Activated CD8-positive, alpha-beta memory T cell treated with anti-CD3 and anti-CD28 coated beads for 1 hour (primary cell): ENCODE measurements around the gene CSRP2.

Experiments used
- DNase-seq, 2 donors: peaks; one replicate each; pipeline ENCODE4 v3.0.0-alpha.2; 2020; ENCODE audit warnings: low read depth in 1 of 2; ENCODE audit errors: extremely low read depth in 1 of 2

Gene CSRP2

DNA sequence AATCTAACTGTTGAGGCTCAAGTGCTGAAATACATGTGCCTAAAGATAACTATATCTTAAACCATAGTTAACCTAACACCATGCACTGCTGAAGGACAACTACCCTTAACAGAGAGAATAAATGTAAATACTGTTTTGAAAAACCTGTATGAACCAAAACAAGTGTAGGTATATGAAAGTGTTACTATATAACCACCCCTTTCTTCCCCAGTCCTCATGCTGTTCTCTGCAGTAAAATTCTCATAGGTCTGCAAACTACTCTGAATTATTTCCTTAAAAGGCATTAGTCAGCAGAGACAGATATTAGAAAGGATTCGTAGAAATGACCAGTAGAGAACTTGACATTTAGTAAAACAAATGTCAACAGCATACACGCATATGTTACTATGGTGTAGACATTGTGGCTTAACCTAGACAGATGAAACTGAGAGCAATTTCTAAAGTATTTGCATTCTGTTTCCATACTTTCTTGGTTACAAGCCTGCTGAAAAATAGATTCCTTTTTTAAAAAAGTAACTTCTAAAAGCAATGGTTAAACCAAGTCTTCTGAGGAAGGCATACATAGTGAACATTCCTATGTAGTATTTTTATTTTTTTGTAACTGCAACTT, 13.9 kb downstream of the CSRP2 start:
- DNase-seq, result no peak

GRCh38 chr12:76863837-76864236, 15.0 kb downstream of the CSRP2 start:
- DNase-seq, result no peak

DNA sequence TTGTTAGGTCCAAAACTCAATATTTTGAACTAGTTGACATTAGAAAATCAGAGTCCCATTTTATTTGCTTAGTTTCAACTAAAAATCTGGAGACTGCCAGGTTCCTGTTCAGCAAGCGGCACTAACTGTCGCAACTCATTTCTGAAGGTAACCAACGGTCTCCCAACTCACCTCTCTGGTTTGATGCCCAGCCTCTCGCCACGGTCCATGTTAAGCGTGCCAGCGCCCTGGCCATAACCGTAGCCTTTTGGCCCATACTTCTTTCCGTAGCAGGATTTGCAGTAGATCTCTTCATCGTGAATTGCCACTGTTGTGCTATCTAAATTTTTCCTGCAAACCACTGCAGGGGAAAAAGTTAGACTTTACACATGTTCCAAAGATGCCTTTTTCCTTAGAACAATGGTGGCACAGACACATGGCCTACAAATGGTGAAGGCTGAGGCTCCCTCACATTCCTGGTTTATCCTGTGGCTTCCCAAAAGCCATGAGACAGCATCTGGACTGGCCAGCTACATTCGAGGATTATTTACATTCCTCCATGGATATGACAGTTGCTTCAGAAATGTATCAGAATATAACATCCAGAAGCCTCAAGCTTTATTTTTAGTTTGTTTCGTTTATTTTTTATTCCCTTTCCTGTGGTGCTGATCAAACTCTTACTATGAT, 15.7 kb downstream of the CSRP2 start:
- no peak for DNase-seq

DNA sequence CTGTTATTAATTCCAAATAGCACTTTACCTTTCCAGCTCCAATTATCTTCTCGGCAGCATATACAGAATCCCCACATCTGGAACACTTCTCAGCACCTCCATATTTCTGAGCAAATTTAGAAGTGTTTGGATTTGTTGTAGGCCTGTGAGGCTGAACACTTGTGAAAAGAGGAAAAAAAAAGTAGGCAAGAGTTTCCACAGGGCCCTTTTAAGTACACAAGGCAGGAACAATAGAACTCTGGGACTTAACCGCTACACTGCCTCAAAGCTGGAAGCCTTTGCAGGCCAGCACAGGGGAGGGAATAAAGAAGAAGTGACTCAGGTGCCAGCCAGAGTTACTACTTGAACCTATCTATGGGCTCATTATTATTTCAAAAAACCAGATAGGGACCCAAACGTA, 18.6 kb downstream of the CSRP2 start:
- DNase-seq, result no peak

DNA sequence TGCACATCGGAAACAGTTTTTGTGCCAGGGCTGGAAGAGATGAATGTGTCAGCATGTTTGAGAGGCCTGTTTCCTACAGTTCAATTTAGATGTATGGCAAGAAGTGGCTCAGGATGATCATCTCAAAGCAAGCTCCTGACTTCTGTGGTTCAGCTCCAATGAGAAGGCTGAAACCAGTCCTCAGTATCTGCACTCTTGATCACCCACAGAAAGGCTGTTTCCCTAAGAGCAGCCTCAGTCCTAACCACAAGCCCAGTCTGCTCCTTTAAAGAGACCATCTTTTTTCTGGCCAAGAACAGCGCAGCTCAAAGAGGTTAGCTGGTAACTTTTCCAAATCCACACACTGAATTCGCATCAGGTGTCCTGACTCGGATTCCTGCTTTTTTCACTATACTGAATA, 19.2 kb downstream of the CSRP2 start:
- no peak for DNase-seq

- no peak for DNase-seq
Measured at GRCh38 chr12:76856018-76856644, 22.7 kb downstream of the CSRP2 start.

- no peak for DNase-seq
Measured at GRCh38 chr12:76855271-76855670, 23.5 kb downstream of the CSRP2 start.

- no peak for DNase-seq
Measured at GRCh38 chr12:76852106-76852505, 26.7 kb downstream of the CSRP2 start.

GRCh38 chr12:76848132-76848531, 30.7 kb downstream of the CSRP2 start:
- no peak for DNase-seq

- no peak for DNase-seq
Measured at GRCh38 chr12:76847260-76847659, 31.6 kb downstream of the CSRP2 start.

DNA sequence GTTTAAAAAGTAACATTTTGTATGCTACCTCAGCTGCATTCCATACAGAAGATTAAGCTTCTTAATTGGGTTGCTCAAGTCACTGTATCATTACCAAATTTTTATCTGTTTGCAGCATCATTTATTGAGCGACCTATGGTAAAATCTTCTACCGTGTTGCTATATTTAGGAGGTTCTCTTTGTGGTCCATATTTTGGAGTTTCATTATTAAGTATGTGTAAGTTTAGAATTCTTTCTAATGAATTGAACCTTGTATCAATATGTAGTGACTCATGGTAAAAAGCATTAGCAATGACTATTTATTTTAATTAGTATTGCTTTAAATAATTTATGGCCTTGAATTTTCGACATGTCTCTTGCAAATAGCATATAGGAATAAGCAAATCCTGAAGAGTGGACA, 42.2 kb downstream of the CSRP2 start:
- DNase-seq, result no peak

- no peak for DNase-seq
Measured at GRCh38 chr12:76830436-76830835, 48.4 kb downstream of the CSRP2 start.

DNA sequence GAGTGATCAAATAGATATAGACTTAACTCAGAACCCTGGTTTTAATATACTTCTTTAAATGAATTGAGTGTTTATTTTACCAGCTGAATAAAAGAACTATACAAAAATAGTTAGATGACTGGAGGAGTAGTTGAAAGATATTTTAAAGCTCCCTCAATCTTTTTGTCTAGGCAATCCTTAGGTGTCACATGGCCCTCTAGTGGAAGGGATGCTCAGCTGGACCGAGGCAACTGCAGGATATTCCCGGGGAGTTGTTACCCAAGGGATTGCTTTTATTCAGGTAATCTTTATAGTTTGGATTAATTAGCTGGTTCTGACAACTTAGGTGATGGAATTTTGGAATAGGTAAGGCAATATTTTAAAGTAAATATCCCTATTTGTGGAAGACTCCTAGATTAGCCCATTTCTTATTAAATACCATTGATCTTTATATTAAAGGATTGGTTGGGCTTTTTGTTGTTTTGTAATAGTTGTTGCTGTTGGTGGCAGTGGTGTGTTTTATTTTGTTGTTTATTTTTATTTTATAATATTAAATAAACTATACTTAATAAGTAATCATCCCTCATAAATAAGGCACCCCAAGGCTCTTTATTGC, 57.8 kb downstream of the CSRP2 start:
- no peak for DNase-seq

DNA sequence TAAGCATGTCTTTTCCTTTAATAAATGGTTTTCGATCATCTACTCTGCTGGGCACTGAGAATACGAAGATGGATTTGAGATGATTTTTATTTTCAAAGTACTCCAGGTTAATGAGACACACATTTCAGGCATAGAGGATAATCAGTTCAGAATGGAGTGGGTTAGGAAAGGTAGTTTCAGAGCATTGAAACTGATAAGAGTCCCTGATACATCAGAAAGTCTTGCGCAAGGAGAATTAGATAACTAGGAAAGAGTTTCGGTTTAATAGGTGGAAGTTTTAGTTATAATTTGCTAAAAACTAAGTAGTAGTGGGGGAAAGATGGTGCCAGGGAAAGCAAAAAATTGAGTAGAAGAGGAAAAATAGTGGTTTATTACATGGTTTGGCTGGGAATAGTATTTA, 64.8 kb downstream of the CSRP2 start:
- no peak for DNase-seq

- no peak for DNase-seq
Measured at GRCh38 chr12:76813265-76813664, 65.6 kb downstream of the CSRP2 start.

GRCh38 chr12:76811976-76812375, 66.8 kb downstream of the CSRP2 start:
- DNase-seq, result no peak

GRCh38 chr12:76810671-76811419, 68.0 kb downstream of the CSRP2 start:
- no peak for DNase-seq
